ENCODE data around the gene KLHL22. TPM values are rescaled to one million over a fixed set of nuclear protein-coding genes. Genes with fewer than 3 reads are reported as not detected.

KLHL22 gene
- total and polyA plus RNA-seq, 2 of the 13 experiments (the other 11 are each of a cell fraction or from before 2014, with no cell fraction given): 10.9 to 14.8 TPM

- TF ChIP-seq DMTF1 (CRISPR knock-in tag; IDR thresholded peaks at IDR 0.05) (0 out of 2 replicates have a peak, but pooled peaks have one; percentile 52), ZBTB25 (CRISPR knock-in tag; IDR thresholded peaks at IDR 0.05) (peak; percentile 75; the same call in 1 of the 2 replicates), MED13 (CRISPR knock-in tag; IDR thresholded peaks at IDR 0.05) (no peak), KAT7 (CRISPR knock-in tag; IDR thresholded peaks at IDR 0.05; ENCODE audit: borderline replicate concordance) (peak; percentile 62; the same call in 1 of the 2 replicates), ZNF891 (CRISPR knock-in tag; IDR thresholded peaks at IDR 0.05) (no peak), ZNF646 (CRISPR knock-in tag; IDR thresholded peaks at IDR 0.05) (no peak), ARID4A (CRISPR knock-in tag; IDR thresholded peaks at IDR 0.05; ENCODE audit: borderline replicate concordance) (peak; percentile 73), SOX13 (IDR thresholded peaks at IDR 0.05) (0 out of 2 replicates have a peak, but pooled peaks have one; percentile 4), SOX13 (CRISPR knock-in tag; conservative IDR thresholded peaks at IDR 0.05 in 1 of 2, IDR thresholded peaks at IDR 0.05 in 1 of 2) (no peak; a peak in 1 of 4 replicates)
Measured at GRCh38 chr22:20495861-20496681, 476 bp upstream of the KLHL22 start (continued).

All from HepG2 (cell line).